Measurements from ENCODE around the gene MED15. TPM values are rescaled to one million over a fixed set of nuclear protein-coding genes. Genes with fewer than 3 reads are reported as not detected.
A peak's percentile ranks its signal among the peaks of the same experiment; 100 is the strongest.

The MED15 gene
- total and polyA plus RNA-seq, 10 of the 15 experiments (the other 5 are each of a cell fraction or from before 2014, with no cell fraction given) = 1.4 to 75.2 (median 26.9) TPM

GRCh38 chr22:20624161-20624616, 116.8 kb downstream of the MED15 start (continued):
- TF ChIP-seq, protein P1, sequence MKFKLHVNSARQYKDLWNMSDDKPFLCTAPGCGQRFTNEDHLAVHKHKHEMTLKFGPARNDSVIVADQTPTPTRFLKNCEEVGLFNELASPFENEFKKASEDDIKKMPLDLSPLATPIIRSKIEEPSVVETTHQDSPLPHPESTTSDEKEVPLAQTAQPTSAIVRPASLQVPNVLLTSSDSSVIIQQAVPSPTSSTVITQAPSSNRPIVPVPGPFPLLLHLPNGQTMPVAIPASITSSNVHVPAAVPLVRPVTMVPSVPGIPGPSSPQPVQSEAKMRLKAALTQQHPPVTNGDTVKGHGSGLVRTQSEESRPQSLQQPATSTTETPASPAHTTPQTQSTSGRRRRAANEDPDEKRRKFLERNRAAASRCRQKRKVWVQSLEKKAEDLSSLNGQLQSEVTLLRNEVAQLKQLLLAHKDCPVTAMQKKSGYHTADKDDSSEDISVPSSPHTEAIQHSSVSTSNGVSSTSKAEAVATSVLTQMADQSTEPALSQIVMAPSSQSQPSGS (IDR thresholded peaks at IDR 0.05; ENCODE audit: low read length) = peak; percentile 95
- TF ChIP-seq, protein P2, sequence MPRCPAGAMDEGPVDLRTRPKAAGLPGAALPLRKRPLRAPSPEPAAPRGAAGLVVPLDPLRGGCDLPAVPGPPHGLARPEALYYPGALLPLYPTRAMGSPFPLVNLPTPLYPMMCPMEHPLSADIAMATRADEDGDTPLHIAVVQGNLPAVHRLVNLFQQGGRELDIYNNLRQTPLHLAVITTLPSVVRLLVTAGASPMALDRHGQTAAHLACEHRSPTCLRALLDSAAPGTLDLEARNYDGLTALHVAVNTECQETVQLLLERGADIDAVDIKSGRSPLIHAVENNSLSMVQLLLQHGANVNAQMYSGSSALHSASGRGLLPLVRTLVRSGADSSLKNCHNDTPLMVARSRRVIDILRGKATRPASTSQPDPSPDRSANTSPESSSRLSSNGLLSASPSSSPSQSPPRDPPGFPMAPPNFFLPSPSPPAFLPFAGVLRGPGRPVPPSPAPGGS (IDR thresholded peaks at IDR 0.05; ENCODE audit: borderline replicate concordance, insufficient read depth, low read depth, low read length, poor library complexity, severe bottlenecking) = peak; percentile 85
- TF ChIP-seq CREB1 (IDR thresholded peaks at IDR 0.05; ENCODE audit: low read depth) (peak; percentile 61), MXI1 (IDR thresholded peaks at IDR 0.05; ENCODE audit: low read depth, low read length) (no peak), ETV6 (conservative IDR thresholded peaks at IDR 0.05 in 1 of 2, IDR thresholded peaks at IDR 0.05 in 1 of 2; ENCODE audit: borderline replicate concordance in 1 of 2, low read depth in 1 of 2) (peak in 1 of 2 experiments; percentile 79; a peak in 2 of 4 replicates), RCOR1 (conservative IDR thresholded peaks at IDR 0.05; ENCODE audit: low read depth, low read length) (no peak; the same call in 1 of the 2 replicates), SMAD1 (IDR thresholded peaks at IDR 0.05; ENCODE audit: low read depth, partially characterized antibody) (no peak), JUNB (IDR thresholded peaks at IDR 0.05) (peak; percentile 99), TAF1 (IDR thresholded peaks at IDR 0.05; ENCODE audit: borderline replicate concordance, low read depth, low read length) (peak; percentile 42; the same call in 1 of the 2 replicates), ZBED1 (IDR thresholded peaks at IDR 0.05; ENCODE audit: borderline replicate concordance) (0 out of 2 replicates have a peak, but pooled peaks have one; percentile 52), RELA (IDR thresholded peaks at IDR 0.05; ENCODE audit: borderline replicate concordance, partially characterized antibody) (peak; percentile 94), NFXL1 (IDR thresholded peaks at IDR 0.05; ENCODE audit: borderline replicate concordance) (no peak), BMI1 (IDR thresholded peaks at IDR 0.05; ENCODE audit: borderline replicate concordance) (peak; percentile 38; the same call in 1 of the 2 replicates), ZNF274 (IDR thresholded peaks at IDR 0.05; ENCODE audit: insufficient read depth, insufficient read length) (no peak), ATF7 (IDR thresholded peaks at IDR 0.05; ENCODE audit: low read depth) (peak; percentile 82), MTA2 (IDR thresholded peaks at IDR 0.05; ENCODE audit: low read depth) (peak; percentile 82), MEF2B (IDR thresholded peaks at IDR 0.05; ENCODE audit: partially characterized antibody, poor library complexity, severe bottlenecking) (peak; percentile 44), POU2F2 (IDR thresholded peaks at IDR 0.05; ENCODE audit: borderline replicate concordance, low read depth, low read length) (0 out of 3 replicates have a peak, but pooled peaks have one; percentile 62), SP1 (IDR thresholded peaks at IDR 0.05; ENCODE audit: low read depth, low read length) (peak; percentile 56), ZNF217 (IDR thresholded peaks at IDR 0.05) (no peak), SUZ12 (IDR thresholded peaks at IDR 0.05; ENCODE audit: unreplicated experiment) (no peak), CREM (IDR thresholded peaks at IDR 0.05; ENCODE audit: low read depth) (peak; percentile 92)
- TF ChIP-seq, protein P3, sequence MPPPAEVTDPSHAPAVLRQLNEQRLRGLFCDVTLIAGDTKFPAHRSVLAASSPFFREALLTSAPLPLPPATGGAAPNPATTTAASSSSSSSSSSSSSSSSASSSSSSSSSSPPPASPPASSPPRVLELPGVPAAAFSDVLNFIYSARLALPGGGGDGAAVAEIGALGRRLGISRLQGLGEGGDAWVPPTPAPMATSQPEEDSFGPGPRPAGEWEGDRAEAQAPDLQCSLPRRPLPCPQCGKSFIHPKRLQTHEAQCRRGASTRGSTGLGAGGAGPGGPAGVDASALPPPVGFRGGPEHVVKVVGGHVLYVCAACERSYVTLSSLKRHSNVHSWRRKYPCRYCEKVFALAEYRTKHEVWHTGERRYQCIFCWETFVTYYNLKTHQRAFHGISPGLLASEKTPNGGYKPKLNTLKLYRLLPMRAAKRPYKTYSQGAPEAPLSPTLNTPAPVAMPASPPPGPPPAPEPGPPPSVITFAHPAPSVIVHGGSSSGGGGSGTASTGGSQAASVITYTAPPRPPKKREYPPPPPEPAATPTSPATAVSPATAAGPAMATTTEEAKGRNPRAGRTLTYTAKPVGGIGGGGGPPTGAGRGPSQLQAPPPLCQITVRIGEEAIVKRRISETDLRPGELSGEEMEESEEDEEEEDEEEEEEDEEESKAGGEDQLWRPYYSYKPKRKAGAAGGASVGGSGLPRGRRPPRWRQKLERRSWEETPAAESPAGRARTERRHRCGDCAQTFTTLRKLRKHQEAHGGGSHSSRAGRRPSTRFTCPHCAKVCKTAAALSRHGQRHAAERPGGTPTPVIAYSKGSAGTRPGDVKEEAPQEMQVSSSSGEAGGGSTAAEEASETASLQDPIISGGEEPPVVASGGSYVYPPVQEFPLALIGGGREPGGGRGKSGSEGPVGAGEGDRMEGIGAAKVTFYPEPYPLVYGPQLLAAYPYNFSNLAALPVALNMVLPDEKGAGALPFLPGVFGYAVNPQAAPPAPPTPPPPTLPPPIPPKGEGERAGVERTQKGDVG (CRISPR knock-in tag; IDR thresholded peaks at IDR 0.05) = no peak
- TF ChIP-seq, protein P4, sequence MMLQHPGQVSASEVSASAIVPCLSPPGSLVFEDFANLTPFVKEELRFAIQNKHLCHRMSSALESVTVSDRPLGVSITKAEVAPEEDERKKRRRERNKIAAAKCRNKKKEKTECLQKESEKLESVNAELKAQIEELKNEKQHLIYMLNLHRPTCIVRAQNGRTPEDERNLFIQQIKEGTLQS (IDR thresholded peaks at IDR 0.05; ENCODE audit: borderline replicate concordance, extremely low read depth, low read depth, low read length) = no peak
- TF ChIP-seq, protein P5, sequence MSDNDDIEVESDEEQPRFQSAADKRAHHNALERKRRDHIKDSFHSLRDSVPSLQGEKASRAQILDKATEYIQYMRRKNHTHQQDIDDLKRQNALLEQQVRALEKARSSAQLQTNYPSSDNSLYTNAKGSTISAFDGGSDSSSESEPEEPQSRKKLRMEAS (IDR thresholded peaks at IDR 0.05; ENCODE audit: low read depth, low read length) = no peak

Measured in GM12878 (cell line).